Neural cell (in vitro differentiated cells): ENCODE results near the gene TMEM240. TPM values are rescaled to one million over a fixed set of nuclear protein-coding genes. Genes with fewer than 3 reads are reported as not detected.
"Not testable (repeated sequence)": the region's sequence is repeated elsewhere in the genome, so short reads cannot be mapped to it uniquely, and the experiment has no call there.

Experiments used
- H2AFZ ChIP-seq: fragments of 200-600, 300-800 bp; sonication (generic), shearing (Covaris generic); 2 replicates; pipeline ENCODE4 v1.6.0; 2014; ENCODE audit warnings: low read depth, mild to moderate bottlenecking, antibody characterized with exemption, low read length, moderate library complexity
- H3F3A ChIP-seq: fragments of 200-600 bp; shearing (Covaris generic); 2 replicates; pipeline ENCODE4 v1.6.1; 2016; ENCODE audit warnings: mild to moderate bottlenecking, moderate library complexity, mixed read lengths, antibody characterized with exemption, low read length; ENCODE audit not compliant: insufficient read depth, poor library complexity, severe bottlenecking
- H3K27ac ChIP-seq: fragments of 200-600, 300-800 bp; sonication (generic), shearing (Covaris generic); 2 replicates; pipeline ENCODE4 v1.5.1; 2014; ENCODE audit warnings: mild to moderate bottlenecking, low read length, moderate library complexity
- H3K27me3 ChIP-seq: fragments of 300-800, 200-600 bp; sonication (generic), shearing (Covaris generic); 2 replicates; pipeline ENCODE4 v1.6.0; 2014; ENCODE audit warnings: mild to moderate bottlenecking, low read depth, low read length, moderate library complexity; ENCODE audit not compliant: insufficient read depth
- H3K36me3 ChIP-seq: fragments of 300-800, 200-600 bp; sonication (generic), shearing (Covaris generic); 2 replicates; pipeline ENCODE4 v1.5.1; 2014; ENCODE audit warnings: mild to moderate bottlenecking, antibody characterized with exemption, low read length, moderate library complexity; ENCODE audit not compliant: insufficient read depth
- H3K4me2 ChIP-seq: fragments of 300-800, 200-600 bp; sonication (generic), shearing (Covaris generic); 2 replicates; pipeline ENCODE4 v1.6.0; 2014; ENCODE audit warnings: mild to moderate bottlenecking, low read length
- H3K4me3 ChIP-seq: fragments of 300-800, 200-600 bp; sonication (generic), shearing (Covaris generic); 2 replicates; pipeline ENCODE4 v1.5.1; 2014; ENCODE audit warnings: mild to moderate bottlenecking, low read length, moderate library complexity
- H3K79me2 ChIP-seq: fragments of 200-600 bp; shearing (Covaris generic); replicated peaks from 2 replicates; pipeline ENCODE4 v1.6.0; 2014; ENCODE audit warnings: mild to moderate bottlenecking, low read length, moderate library complexity; ENCODE audit not compliant: insufficient read depth
- H3K9ac ChIP-seq: fragments of 300-800, 200-600 bp; sonication (generic), shearing (Covaris generic); 2 replicates; pipeline ENCODE4 v1.6.1; 2016; ENCODE audit warnings: mild to moderate bottlenecking, low read length, mixed read lengths
- H3K9me2 ChIP-seq: fragments of 200-600 bp; shearing (Covaris generic); 2 replicates; pipeline ENCODE4 v1.6.1; 2016; ENCODE audit warnings: mild to moderate bottlenecking, low read length, mixed read lengths; ENCODE audit not compliant: insufficient read depth
- H3K9me3 ChIP-seq: fragments of 200-600, 300-800 bp; sonication (generic), shearing (Covaris generic); 2 replicates; pipeline ENCODE4 v1.6.1; 2016; ENCODE audit warnings: mild to moderate bottlenecking, mixed run types, low read length, moderate library complexity, mixed read lengths
- H4K20me1 ChIP-seq: fragments of 200-600 bp; shearing (Covaris generic); 2 replicates; pipeline ENCODE4 v1.6.1; 2016; ENCODE audit warnings: mild to moderate bottlenecking, mixed run types; ENCODE audit not compliant: insufficient read depth
- CTCF ChIP-seq: fragments of 450-650 bp; IDR thresholded peaks from 2 replicates; pipeline ENCODE4 v1.5.1; 2014; ENCODE audit warnings: antibody characterized with exemption, mild to moderate bottlenecking, moderate library complexity; ENCODE audit not compliant: poor library complexity, severe bottlenecking
- EP300 ChIP-seq: fragments of 450-650 bp; conservative IDR thresholded peaks from 2 replicates; pipeline ENCODE4 v1.6.1; 2014; ENCODE audit warnings: antibody characterized with exemption, mild to moderate bottlenecking, moderate library complexity; ENCODE audit not compliant: poor library complexity, severe bottlenecking
- EZH2 ChIP-seq: fragments of 200-600, 300-800 bp; shearing (Covaris generic), sonication (generic); IDR thresholded peaks from 2 replicates; pipeline ENCODE4 v1.6.1; 2014; ENCODE audit warnings: antibody characterized with exemption, low read length, borderline replicate concordance, mild to moderate bottlenecking; ENCODE audit not compliant: insufficient read depth, poor library complexity, severe bottlenecking
- MXI1 ChIP-seq: fragments of 450-650 bp; conservative IDR thresholded peaks from 2 replicates; pipeline ENCODE4 v1.6.1; 2014; ENCODE audit warnings: antibody characterized with exemption, mild to moderate bottlenecking; ENCODE audit not compliant: poor library complexity, severe bottlenecking
- POLR2AphosphoS5 ChIP-seq: IDR thresholded peaks from 2 replicates; pipeline ENCODE4 v1.6.1; 2012
- RAD21 ChIP-seq: fragments of 450-650 bp; conservative IDR thresholded peaks from 2 replicates; pipeline ENCODE4 v1.6.1; 2014; ENCODE audit warnings: antibody characterized with exemption, mild to moderate bottlenecking, moderate library complexity
- REST ChIP-seq: IDR thresholded peaks from 2 replicates; pipeline ENCODE4 v1.6.1; 2012; ENCODE audit warnings: borderline replicate concordance
- SMC3 ChIP-seq: fragments of 450-650 bp; conservative IDR thresholded peaks from 2 replicates; pipeline ENCODE4 v1.6.1; 2014; ENCODE audit warnings: antibody characterized with exemption, mild to moderate bottlenecking, moderate library complexity; ENCODE audit not compliant: poor library complexity
- TAF1 ChIP-seq: IDR thresholded peaks from 2 replicates; pipeline ENCODE4 v1.6.1; 2012; ENCODE audit warnings: low read depth
- polyA plus RNA-seq: library from polyadenylated mRNA; depleted of rRNA; stranded (reverse); fragments of >200 nt; gene quantifications from 2 replicates; pipeline ENCODE4 v1.2.3, GENCODE V29; 2014

TMEM240 gene
- polyA plus RNA-seq, 1 donor from 2014 or later, result 46.7 TPM

GRCh38 chr1:1558591-1558990, 18.2 kb upstream of the TMEM240 start:
- no peaks in the 10 kb centered on the region for H3K79me2 ChIP-seq
- H3K9ac ChIP-seq, result no peak overlapping the region
- no peak overlapping the region for H2AFZ ChIP-seq
- no peak for TF ChIP-seq CTCF
- no peak for TF ChIP-seq TAF1
- no peak for TF ChIP-seq RAD21
- TF ChIP-seq REST, result no peak
- no peak for TF ChIP-seq EZH2
- TF ChIP-seq MXI1, result no peak
- TF ChIP-seq EP300, result no peak
- no peak for TF ChIP-seq POLR2AphosphoS5
- no peak for TF ChIP-seq SMC3
- H3K27me3 ChIP-seq, result no peaks in the 10 kb centered on the region
- no peaks in the 10 kb centered on the region for H3K9me2 ChIP-seq
- H3K27ac ChIP-seq, result no peak overlapping the region
- no peaks in the 10 kb centered on the region for H4K20me1 ChIP-seq
- no peaks in the 10 kb centered on the region for H3K36me3 ChIP-seq
- H3K4me2 ChIP-seq, result no peak overlapping the region
- no peaks in the 10 kb centered on the region for H3K9me3 ChIP-seq
- no peaks in the 10 kb centered on the region for H3F3A ChIP-seq
- H3K4me3 ChIP-seq, result no peak overlapping the region

GRCh38 chr1:1557688-1558087, 17.3 kb upstream of the TMEM240 start:
- not testable (repeated sequence) for H3K79me2 ChIP-seq, H3K4me2 ChIP-seq, H3K9ac ChIP-seq, H3K4me3 ChIP-seq, H3K27ac ChIP-seq, H3K27me3 ChIP-seq, H3F3A ChIP-seq, H3K9me2 ChIP-seq, H3K9me3 ChIP-seq, H4K20me1 ChIP-seq, H3K36me3 ChIP-seq, H2AFZ ChIP-seq

- H3K4me3 ChIP-seq, H3K79me2 ChIP-seq: not testable (repeated sequence)
These were observed 16.5 kb upstream of the TMEM240 start for GRCh38 chr1:1556961-1557360.

More at GRCh38 chr1:1556961-1557360, 16.5 kb upstream of the TMEM240 start:
- not testable (repeated sequence) for H3F3A ChIP-seq, H3K9me2 ChIP-seq, H2AFZ ChIP-seq, H3K4me2 ChIP-seq, H3K9me3 ChIP-seq, H3K27me3 ChIP-seq, H3K36me3 ChIP-seq, H3K27ac ChIP-seq, H3K9ac ChIP-seq, H4K20me1 ChIP-seq
